GM21786 (cell line): ENCODE data around the gene STK32B.

ENCODE experiments used
- ATAC-seq: cut with Tn5 transposase; IDR thresholded peaks from one replicate; pipeline ENCODE4 v1.9.1; 2021; ENCODE audit not compliant: unreplicated experiment

STK32B gene

DNA sequence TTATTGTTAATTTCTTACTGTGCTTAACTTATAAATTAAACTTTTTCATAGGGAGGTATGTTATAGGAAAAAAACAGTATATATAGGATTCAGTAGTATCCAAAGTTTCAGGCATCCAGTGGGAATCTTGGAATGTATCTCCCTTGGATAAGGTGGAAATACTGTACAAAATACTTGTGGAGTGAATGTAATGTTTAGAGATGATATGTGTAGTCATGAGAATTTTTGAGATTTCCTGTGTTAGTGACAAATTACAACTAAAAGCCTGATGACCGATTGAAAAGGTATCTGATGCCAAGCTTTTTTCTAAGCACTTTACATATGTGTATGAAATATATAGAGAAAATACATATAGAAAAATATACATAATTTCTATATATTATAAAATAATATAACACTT, 69.2 kb downstream of the STK32B start:
- no peak for ATAC-seq

- no peak for ATAC-seq
Observed at GRCh38 chr4:5122114-5122513, 70.8 kb downstream of the STK32B start.

DNA sequence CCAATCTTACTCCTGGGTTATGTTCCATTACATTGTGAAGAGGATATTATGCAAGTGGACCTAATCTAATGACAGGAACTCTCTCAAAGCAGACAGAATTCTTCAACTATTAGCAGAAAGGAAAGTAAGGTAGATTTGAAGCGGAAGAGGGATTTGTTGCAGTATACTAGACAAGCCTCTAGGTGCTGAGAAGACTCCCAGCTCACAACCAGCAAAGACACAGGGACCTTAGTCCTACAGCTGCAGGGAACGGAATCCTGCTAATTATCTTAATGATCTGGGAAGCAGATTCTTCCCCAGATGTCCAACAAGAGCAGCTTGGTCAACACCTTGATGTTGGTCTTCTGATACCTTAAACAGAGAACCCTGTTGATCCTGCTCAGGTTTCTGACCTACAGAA, 73.6 kb downstream of the STK32B start:
- ATAC-seq: no peak

DNA sequence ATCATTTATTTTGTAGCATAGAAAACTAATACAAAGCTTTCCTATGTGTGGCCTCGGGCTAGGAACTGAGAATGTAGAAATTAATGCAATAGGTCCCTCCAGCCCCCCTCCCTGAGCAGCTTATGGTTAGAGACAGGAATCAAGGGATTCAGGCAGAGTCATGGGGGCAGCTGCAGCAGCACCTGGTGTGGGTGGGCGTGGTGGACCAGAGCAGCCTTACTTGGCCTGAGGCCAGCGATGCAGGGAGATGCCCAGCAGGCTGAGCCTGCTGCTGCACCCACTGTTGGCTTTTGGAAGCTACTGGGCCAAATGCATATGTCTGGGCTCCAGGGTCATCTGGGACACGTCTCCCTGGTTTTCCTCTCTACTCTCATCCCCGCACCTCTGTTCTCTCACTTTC, 74.0 kb downstream of the STK32B start:
- no peak for ATAC-seq

- no peak for ATAC-seq
Observed at GRCh38 chr4:5126231-5126630, 75.0 kb downstream of the STK32B start.

- no peak for ATAC-seq
Observed at GRCh38 chr4:5126857-5127256, 75.6 kb downstream of the STK32B start.

DNA sequence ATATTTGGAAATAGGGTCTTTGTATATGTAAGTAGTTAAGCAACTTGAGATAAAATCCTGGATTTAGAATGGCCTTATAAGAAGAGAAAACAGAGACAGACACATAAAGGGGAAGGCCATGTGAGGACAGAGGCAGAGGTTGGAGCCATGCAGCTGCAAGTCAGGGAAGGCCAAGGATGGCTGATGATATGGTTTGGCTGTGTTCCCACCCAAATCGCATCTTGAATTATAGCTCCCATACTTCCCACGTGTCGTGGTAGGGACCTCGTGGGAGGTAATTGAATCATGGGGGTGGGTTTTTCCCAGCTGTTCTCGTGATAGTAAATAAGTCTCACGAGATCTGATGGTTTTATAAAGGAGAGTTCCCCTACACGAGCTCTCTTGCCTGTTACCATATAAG, 76.3 kb downstream of the STK32B start:
- no peak for ATAC-seq

DNA sequence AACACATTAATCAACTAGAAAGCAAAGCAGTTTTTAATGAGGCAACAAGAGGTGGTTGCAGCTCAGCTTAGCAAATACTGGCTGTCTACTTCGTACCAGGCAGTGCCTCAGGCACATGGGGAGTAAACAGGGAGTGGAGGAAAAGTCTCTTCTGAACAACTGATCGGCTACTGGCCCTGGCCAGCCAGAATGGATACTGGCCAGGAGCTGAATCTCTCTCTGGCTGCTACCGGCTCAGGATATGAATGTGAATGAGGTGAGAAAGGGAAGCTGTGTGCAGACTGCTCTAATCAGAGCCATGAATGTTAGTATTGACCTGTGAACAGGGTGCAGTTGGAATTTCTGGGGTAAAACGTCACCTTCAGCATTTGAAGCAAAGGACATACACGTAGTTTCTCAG, 77.3 kb downstream of the STK32B start:
- no peak for ATAC-seq

DNA sequence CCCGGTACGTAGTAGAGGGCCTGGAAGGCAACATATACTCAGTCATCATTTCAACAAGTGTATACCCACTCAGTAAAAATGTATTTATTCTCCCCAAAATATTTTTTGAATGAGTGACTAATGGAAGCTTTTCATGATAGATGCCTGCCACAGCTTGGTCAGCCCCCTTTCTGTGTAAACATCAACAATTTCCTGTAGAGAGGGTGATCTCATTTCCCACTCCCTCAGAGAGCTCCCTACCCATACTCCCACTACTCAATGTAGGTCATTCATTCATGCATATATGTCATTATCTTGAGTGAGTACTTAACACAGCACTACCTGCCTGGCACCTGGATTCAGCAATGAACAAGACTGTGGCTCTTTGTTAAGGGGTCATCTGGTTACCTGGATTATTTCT, 81.9 kb downstream of the STK32B start:
- no peak for ATAC-seq

- ATAC-seq: no peak
Observed at GRCh38 chr4:5133933-5134594, 82.8 kb downstream of the STK32B start.

- no peak for ATAC-seq
Observed at GRCh38 chr4:5134620-5135019, 83.3 kb downstream of the STK32B start.

DNA sequence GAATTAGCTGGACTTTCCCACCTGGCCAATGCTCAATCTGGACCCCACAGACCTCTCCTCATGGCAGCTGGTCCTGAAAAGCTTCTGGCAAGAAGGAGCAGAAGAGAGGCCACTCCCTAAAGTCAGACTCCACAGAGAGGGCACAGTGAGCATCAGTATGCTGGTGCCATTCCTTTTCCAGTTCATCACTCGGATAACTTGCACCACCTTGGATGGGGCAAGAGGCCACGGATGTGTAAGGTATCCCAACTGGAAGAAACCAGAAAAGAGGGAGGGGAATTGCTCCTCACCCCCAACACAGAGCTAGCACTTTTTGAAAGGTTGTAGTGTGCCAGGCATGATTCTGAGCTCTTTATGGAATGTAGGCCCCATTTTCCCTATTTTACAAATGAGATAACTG, 85.9 kb downstream of the STK32B start:
- ATAC-seq: no peak

GRCh38 chr4:5137927-5138326, 86.6 kb downstream of the STK32B start:
- ATAC-seq: no peak

DNA sequence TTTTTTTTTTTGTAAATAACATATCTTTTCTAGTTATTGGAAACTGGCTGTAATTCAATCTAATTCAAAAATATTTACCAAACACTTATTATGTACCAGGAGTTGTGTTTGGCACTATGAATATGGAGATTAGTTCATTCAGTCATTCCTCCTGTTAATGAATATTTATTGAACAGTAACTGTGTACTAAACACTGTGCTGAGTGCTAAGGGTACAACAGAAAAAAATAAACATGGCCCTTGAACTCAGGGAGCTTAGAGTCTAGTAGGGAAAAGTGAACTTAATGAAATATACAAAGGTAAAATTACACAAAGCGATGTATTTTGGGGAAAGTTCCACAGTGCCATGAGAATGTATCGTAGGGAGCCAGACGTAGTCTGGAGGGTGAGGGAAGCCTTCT, 87.1 kb downstream of the STK32B start:
- ATAC-seq: no peak

DNA sequence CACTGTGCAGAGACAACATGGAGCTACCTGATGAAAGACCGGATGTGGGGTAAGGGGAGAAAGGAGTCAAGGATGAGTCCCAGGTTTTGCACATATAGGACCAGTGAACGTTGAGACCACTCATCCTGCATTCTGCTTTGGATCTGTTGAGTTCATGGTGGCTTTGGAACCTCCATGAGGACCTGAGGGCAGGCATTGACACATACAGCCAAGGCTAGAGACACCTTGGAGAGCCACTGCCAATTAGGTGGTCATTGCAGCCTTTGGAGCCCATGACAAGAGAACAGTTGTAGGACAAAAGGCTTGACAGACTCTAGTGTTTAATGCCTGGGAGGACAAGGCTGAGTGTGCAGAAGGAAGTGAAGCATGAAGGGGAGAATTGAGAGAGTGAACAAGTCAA, 87.9 kb downstream of the STK32B start:
- ATAC-seq: no peak

- no peak for ATAC-seq
Observed at GRCh38 chr4:5141802-5142201, 90.5 kb downstream of the STK32B start.

DNA sequence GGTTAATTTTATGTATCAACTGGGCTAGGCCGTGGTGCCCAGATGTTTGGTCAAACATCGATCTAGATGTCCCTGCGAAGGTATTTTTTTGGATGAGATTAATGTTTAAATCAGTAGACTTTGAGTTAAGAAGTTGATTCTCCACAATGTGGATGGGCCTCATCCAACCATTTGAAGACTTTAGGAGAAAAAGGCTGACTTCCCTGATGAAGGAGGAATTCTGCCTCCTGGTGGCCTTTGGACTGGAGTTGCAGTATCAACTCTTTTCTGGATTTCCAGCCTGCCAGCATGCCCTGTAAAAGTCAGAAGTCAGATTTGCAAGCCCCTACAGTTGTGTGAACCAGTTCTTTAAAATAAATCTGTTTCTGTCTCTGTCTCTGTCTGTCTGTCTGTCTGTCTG, 91.4 kb downstream of the STK32B start:
- ATAC-seq: no peak

GRCh38 chr4:5143306-5143861, 92.1 kb downstream of the STK32B start:
- no peak for ATAC-seq

DNA sequence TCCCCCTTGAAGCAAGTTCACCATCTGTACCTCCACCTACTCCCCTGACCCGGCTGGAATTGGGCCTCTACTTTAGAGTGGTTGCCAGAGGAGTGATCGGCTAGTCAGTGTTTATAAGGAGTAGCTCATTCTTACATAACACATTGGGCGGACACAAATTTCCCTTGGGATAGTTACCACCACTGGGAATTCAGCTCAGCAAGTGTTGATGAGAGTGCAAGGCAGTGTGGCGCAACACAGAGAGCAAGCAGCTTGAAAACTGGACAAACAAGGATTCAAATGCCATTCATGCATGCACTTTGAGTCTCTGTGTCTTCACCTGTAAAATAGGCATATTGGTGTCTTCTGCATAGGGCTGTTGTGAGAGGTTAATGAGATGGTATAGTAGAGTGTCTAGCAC, 92.7 kb downstream of the STK32B start:
- ATAC-seq: no peak

DNA sequence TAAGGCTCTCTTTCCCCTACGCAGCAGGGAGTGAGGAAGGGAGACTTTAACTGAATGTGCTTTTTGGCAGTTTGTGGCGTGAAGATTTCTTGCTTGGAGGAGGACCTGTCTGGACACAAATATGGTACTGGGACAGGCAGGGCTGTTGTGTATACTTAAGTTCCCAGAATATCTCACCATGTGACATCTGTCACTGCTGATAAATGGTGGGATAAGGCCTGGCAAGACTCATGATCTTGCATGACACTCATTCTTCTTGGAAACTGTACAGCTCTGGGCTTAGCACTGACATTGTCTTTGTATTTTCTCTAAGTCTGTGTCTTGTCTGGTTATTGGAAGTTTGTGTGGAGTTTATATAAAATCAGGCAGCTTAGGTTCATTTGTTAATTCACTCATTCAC, 93.1 kb downstream of the STK32B start:
- no peak for ATAC-seq

DNA sequence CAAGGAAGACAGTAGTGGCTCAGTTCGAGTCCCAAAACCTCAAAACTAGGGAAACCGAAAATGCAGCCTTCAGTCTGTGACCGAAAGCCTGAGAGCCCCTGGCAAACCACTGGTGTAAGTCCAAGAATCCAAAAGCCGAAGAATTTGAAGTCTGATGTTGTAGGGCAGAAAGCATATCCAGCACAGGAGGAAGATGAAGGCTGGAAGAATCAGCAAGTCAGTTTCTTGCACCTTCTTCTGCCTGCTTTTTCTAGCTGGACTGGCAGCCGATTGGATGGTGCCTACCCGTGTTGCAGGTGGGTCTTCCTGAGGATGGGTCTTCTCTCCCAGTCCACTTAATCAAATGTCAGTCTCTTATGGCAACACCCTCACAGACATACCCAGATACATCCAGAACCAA, 95.0 kb downstream of the STK32B start:
- ATAC-seq: no peak

- no peak for ATAC-seq
Observed at GRCh38 chr4:5152521-5152920, 101.2 kb downstream of the STK32B start.

DNA sequence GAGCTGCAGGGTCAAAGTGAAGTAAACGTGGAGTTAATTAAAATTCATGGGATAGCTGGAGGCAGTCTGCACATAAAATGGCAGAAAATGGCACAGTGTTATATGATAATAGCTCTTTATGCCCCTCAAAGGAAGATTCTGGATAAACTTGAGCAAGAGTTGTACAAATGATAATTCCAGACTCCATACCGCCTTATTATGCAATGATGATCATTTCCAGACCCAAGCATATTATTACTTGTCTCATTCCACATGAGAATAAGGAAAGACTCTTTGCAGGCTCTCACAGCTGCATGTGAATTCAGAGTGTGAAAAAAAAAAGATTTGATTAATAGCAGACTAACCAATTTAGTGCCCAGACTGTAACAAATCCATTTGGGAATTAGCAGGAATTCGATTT, 105.4 kb downstream of the STK32B start:
- no peak for ATAC-seq
